B cell (primary cell): ENCODE data around the gene PARD3B. TPM values are rescaled to one million over a fixed set of nuclear protein-coding genes. Genes with fewer than 3 reads are reported as not detected.

Experiments used
- ATAC-seq: fragments of 200-7000 bp; cut with Tn5 transposase; one replicate; pipeline ENCODE4 v1.10.0; 2021; ENCODE audit warnings: low read depth, mild to moderate bottlenecking, moderate number of reproducible peaks, moderate library complexity
- CTCF ChIA-PET: fragments of 350-600 bp; sonication (Branson Sonifier 250); formaldehyde crosslinking; loops from one replicate; lab custom pipeline; 2021; ENCODE audit warnings: antibody characterized with exemption, inconsistent platforms; lab: Charles Lee
- POLR2A ChIA-PET: fragments of 350-600 bp; sonication (Branson Sonifier 250); formaldehyde crosslinking; loops from one replicate; lab custom pipeline; 2021; ENCODE audit warnings: antibody characterized with exemption; lab: Charles Lee
- DNase-seq: peaks from one replicate; pipeline ENCODE4 v3.0.0; 2013
- H2AFZ ChIP-seq: 2 replicates; pipeline ENCODE4 v1.6.1; 2012; ENCODE audit warnings: mild to moderate bottlenecking, low read depth, low read length; ENCODE audit not compliant: insufficient read depth, poor library complexity, severe bottlenecking
- H3K27ac ChIP-seq, 2 donors: 1 replicate in 1 of 2; 2 replicates in 1 of 2; pipeline ENCODE4 v1.5.1; 2012 to 2013; ENCODE audit warnings: low read length in 2 of 2, mild to moderate bottlenecking in 2 of 2, moderate library complexity in 1 of 2
- H3K27me3 ChIP-seq, 4 experiments: fragments of 200-600 bp in 1 of 4; sonication (generic) in 1 of 4; replicated peaks in 1 of 4; 1 replicate in 2 of 4; 2 replicates in 2 of 4; pipeline versions ENCODE4 v1.6.1 to v1.7.0; 2013 to 2016; ENCODE audit warnings: low read length in 3 of 4, mild to moderate bottlenecking in 2 of 4, mixed read lengths in 1 of 4, moderate library complexity in 1 of 4; ENCODE audit not compliant: insufficient read depth in 4 of 4, control insufficient read depth in 3 of 4; ENCODE audit errors: control extremely low read depth in 1 of 4
- H3K36me3 ChIP-seq, 2 experiments: replicated peaks in 1 of 2; 1 replicate in 1 of 2; 2 replicates in 1 of 2; pipeline versions ENCODE4 v1.6.1 to v1.7.1; 2013; ENCODE audit warnings: low read length in 1 of 2; ENCODE audit not compliant: insufficient read depth in 2 of 2, control insufficient read depth in 1 of 2; ENCODE audit errors: control extremely low read depth in 1 of 2, extremely low read depth in 1 of 2
- H3K4me1 ChIP-seq, 2 donors: fragments of 200-600 bp in 1 of 2; sonication (generic) in 1 of 2; 1 replicate in 1 of 2; 2 replicates in 1 of 2; pipeline versions ENCODE4 v1.5.1 to v1.6.1; 2013 to 2017; ENCODE audit warnings: low read length in 2 of 2; ENCODE audit not compliant: control insufficient read depth in 2 of 2, insufficient read depth in 2 of 2
- H3K4me2 ChIP-seq: replicated peaks from 2 replicates; pipeline ENCODE3; 2012; ENCODE audit warnings: mild to moderate bottlenecking, low read depth, low read length; ENCODE audit not compliant: poor library complexity, severe bottlenecking
- H3K4me3 ChIP-seq, 5 experiments: fragments of 200-600 bp in 1 of 5; sonication (generic) in 1 of 5; 1 replicate in 3 of 5; 2 replicates in 2 of 5; pipeline versions ENCODE4 v1.5.1 to v1.7.0; 2011 to 2016; ENCODE audit warnings: low read length in 4 of 5, mild to moderate bottlenecking in 4 of 5, low read depth in 2 of 5, control low read depth in 1 of 5, moderate library complexity in 1 of 5; ENCODE audit not compliant: insufficient read depth in 1 of 5; ENCODE audit errors: control extremely low read depth in 1 of 5, extremely low read depth in 1 of 5
- H3K79me2 ChIP-seq: fragments of 200-600 bp; sonication (generic); one replicate; pipeline ENCODE4 v1.6.0; 2016; ENCODE audit warnings: low read length; ENCODE audit not compliant: control insufficient read depth, insufficient read depth
- H3K9ac ChIP-seq: fragments of 200-600 bp; sonication (generic); 2 replicates; pipeline ENCODE4 v1.6.1; 2017; ENCODE audit warnings: mild to moderate bottlenecking, low read length, moderate library complexity
- H3K9me3 ChIP-seq, 3 donors: one replicate each; pipeline versions ENCODE4 v1.6.1 to v1.7.1; 2013; ENCODE audit warnings: low read length in 2 of 3; ENCODE audit not compliant: control insufficient read depth in 2 of 3, insufficient read depth in 1 of 3; ENCODE audit errors: control extremely low read depth in 1 of 3
- H4K20me1 ChIP-seq: 2 replicates; pipeline ENCODE4 v1.6.0; 2012; ENCODE audit warnings: mild to moderate bottlenecking, low read length; ENCODE audit not compliant: insufficient read depth, control insufficient read depth, poor library complexity, severe bottlenecking
- H3K27ac Mint-ChIP-seq: one replicate; pipeline ENCODE4 v1.8.0; 2021; ENCODE audit warnings: mixed read lengths
- H3K27me3 Mint-ChIP-seq: one replicate; pipeline ENCODE4 v1.8.0; 2021; ENCODE audit warnings: mixed read lengths
- H3K4me1 Mint-ChIP-seq: one replicate; pipeline ENCODE4 v1.8.0; 2021; ENCODE audit warnings: mixed read lengths
- H3K4me3 Mint-ChIP-seq: one replicate; pipeline ENCODE4 v1.8.0; 2021; ENCODE audit warnings: mixed read lengths
- H3K9me3 Mint-ChIP-seq: one replicate; pipeline ENCODE4 v1.8.0; 2022; ENCODE audit warnings: mixed read lengths; ENCODE audit not compliant: insufficient read depth
- CTCF ChIP-seq: fragments of 200-600 bp; IDR thresholded peaks from one replicate; pipeline ENCODE4 v1.8.0; 2022; ENCODE audit warnings: antibody characterized with exemption, mild to moderate bottlenecking
- EZH2 ChIP-seq: IDR thresholded peaks from 2 replicates; pipeline ENCODE4 v1.6.1; 2012; ENCODE audit warnings: borderline replicate concordance, low read depth, mild to moderate bottlenecking, moderate library complexity, low read length; ENCODE audit not compliant: insufficient read depth, poor library complexity, severe bottlenecking
- WGBS: methylation state at CpG from one replicate; pipeline ENCODE4 v1.1.5; 2013; ENCODE audit warnings: missing lambda C conversion rate; ENCODE audit not compliant: insufficient coverage; 5-methylcytosine and 5-hydroxymethylcytosine counted together
- intact Hi-C: fragments of 100-400 bp; cut with micrococcal nuclease; formaldehyde crosslinking; loops from one replicate; pipeline ENCODE4 v1.10.0; 2022
- polyA plus RNA-seq: library from polyadenylated mRNA; depleted of rRNA; stranded (reverse); fragments of >200 nt; gene quantifications from 2 replicates; pipeline ENCODE4 v1.2.3, GENCODE V29; 2012
- total RNA-seq, 2 donors: library from RNA; stranded (reverse); fragments of 120-200 nt in 1 of 2; gene quantifications; 1 replicate in 1 of 2; 2 replicates in 1 of 2; pipeline versions ENCODE4 v1.2.3 to v1.2.4, GENCODE V29; 2013 to 2022

PARD3B gene
- total and polyA plus RNA-seq, 2 donors (not counting 1 experiment from before 2014, with no cell fraction given), result not detected

GRCh38 chr2:205337274-205337673 lies 792.0 kb downstream of the PARD3B start:
- H3K36me3 ChIP-seq, result no peaks in the 10 kb centered on the region
- no peaks in the 10 kb centered on the region for H3K27me3 ChIP-seq
- H2AFZ ChIP-seq, result no peak overlapping the region
- H3K4me1 ChIP-seq, result no peaks in the 10 kb centered on the region
- TF ChIP-seq EZH2 (no peak), CTCF (no peak)
- ATAC-seq, result no peak
- no peak overlapping the region for H3K4me3 Mint-ChIP-seq
- no peaks in the 10 kb centered on the region for H3K4me1 Mint-ChIP-seq
- ChIA-PET POLR2A (no interaction called here), CTCF (no interaction called here)
- H3K27me3 Mint-ChIP-seq, result no peaks in the 10 kb centered on the region
- no peak overlapping the region for H3K27ac ChIP-seq
- no peak overlapping the region for H3K27ac Mint-ChIP-seq
- intact Hi-C loops, result no loop called here
- no peaks in the 10 kb centered on the region for H3K79me2 ChIP-seq
- no peak overlapping the region for H3K4me3 ChIP-seq
- H3K9ac ChIP-seq, result no peak overlapping the region
- H3K9me3 Mint-ChIP-seq, result peaks cover 3% of the 10 kb centered on the region
- no peak overlapping the region for H3K4me2 ChIP-seq
- no peaks in the 10 kb centered on the region for H4K20me1 ChIP-seq
- H3K9me3 ChIP-seq, result no peaks in the 10 kb centered on the region
- no peak for DNase-seq

- no peaks in the 10 kb centered on the region for H3K36me3 ChIP-seq
- H4K20me1 ChIP-seq, result no peaks in the 10 kb centered on the region
- no peaks in the 10 kb centered on the region for H3K27me3 ChIP-seq
- no peak overlapping the region for H3K4me3 Mint-ChIP-seq
- no peak for TF ChIP-seq EZH2
- no peak for TF ChIP-seq CTCF
- no peaks in the 10 kb centered on the region for H3K79me2 ChIP-seq
- DNase-seq (no peak), ATAC-seq (no peak)
- H2AFZ ChIP-seq, result no peak overlapping the region
- no peak overlapping the region for H3K27ac Mint-ChIP-seq
- H3K27me3 Mint-ChIP-seq, result peaks cover 4% of the 10 kb centered on the region
- CTCF ChIA-PET, result no interaction called here
- no peak overlapping the region for H3K9ac ChIP-seq
- POLR2A ChIA-PET, result no interaction called here
- H3K9me3 Mint-ChIP-seq, result peaks cover 3% of the 10 kb centered on the region
- no peaks in the 10 kb centered on the region for H3K4me1 Mint-ChIP-seq
- no peak overlapping the region for H3K4me2 ChIP-seq
- intact Hi-C loops, result no loop called here
- no peak overlapping the region for H3K27ac ChIP-seq
- H3K4me1 ChIP-seq, result no peaks in the 10 kb centered on the region
- no peak overlapping the region for H3K4me3 ChIP-seq
- WGBS, result no CpG with 5 or more reads among the region's 1 CpG
- no peaks in the 10 kb centered on the region for H3K9me3 ChIP-seq
Observed at GRCh38 chr2:205338156-205338555, 792.9 kb downstream of the PARD3B start.
